Measurements from ENCODE around the gene DPF1.

Gene DPF1

GRCh38 chr19:38197937-38198704, 25.9 kb downstream of the DPF1 start:
- TF ChIP-seq TARDBP (IDR thresholded peaks at IDR 0.05) (no peak), FOXM1 (IDR thresholded peaks at IDR 0.05; ENCODE audit: borderline replicate concordance) (no peak), PKNOX1 (IDR thresholded peaks at IDR 0.05) (no peak), SUZ12 (IDR thresholded peaks at IDR 0.05) (no peak)
- POLR2A ChIA-PET = no interaction called here
- CTCF ChIA-PET = no interaction called here
- DNase-seq (ENCODE audit: extremely low spot score) = no peak

- TF ChIP-seq SUZ12 (IDR thresholded peaks at IDR 0.05) (no peak), HDGF (IDR thresholded peaks at IDR 0.05; ENCODE audit: borderline replicate concordance) (no peak), BHLHE40 (IDR thresholded peaks at IDR 0.05; ENCODE audit: borderline replicate concordance) (no peak), ELF4 (IDR thresholded peaks at IDR 0.05) (no peak), FOXA1 (IDR thresholded peaks at IDR 0.05) (no peak), FOXK2 (IDR thresholded peaks at IDR 0.05) (no peak), LEF1 (IDR thresholded peaks at IDR 0.05; ENCODE audit: borderline replicate concordance) (no peak), ZNF384 (IDR thresholded peaks at IDR 0.05) (no peak), L3MBTL2 (conservative IDR thresholded peaks at IDR 0.05) (no peak), SP1 (IDR thresholded peaks at IDR 0.05) (no peak), CTBP1 (IDR thresholded peaks at IDR 0.05; ENCODE audit: borderline replicate concordance) (no peak)
- CTCF ChIA-PET = no interaction called here
- DNase-seq (ENCODE audit: extremely low spot score) = no peak
- POLR2A ChIA-PET = no interaction called here
These were observed 26.9 kb downstream of the DPF1 start for GRCh38 chr19:38196948-38197656.

- CTCF ChIA-PET = no interaction called here
- no peak for DNase-seq (ENCODE audit: extremely low spot score)
- POLR2A ChIA-PET = no interaction called here
- TF ChIP-seq LEF1 (IDR thresholded peaks at IDR 0.05; ENCODE audit: borderline replicate concordance) (no peak), ZNF384 (IDR thresholded peaks at IDR 0.05) (no peak), NFRKB (IDR thresholded peaks at IDR 0.05) (no peak), SP1 (IDR thresholded peaks at IDR 0.05) (no peak), L3MBTL2 (conservative IDR thresholded peaks at IDR 0.05) (no peak), FOXA1 (IDR thresholded peaks at IDR 0.05) (no peak), FOXM1 (IDR thresholded peaks at IDR 0.05; ENCODE audit: borderline replicate concordance) (no peak), SUZ12 (IDR thresholded peaks at IDR 0.05) (no peak), TARDBP (IDR thresholded peaks at IDR 0.05) (no peak), FOXK2 (IDR thresholded peaks at IDR 0.05) (no peak), BHLHE40 (IDR thresholded peaks at IDR 0.05; ENCODE audit: borderline replicate concordance) (no peak), ARNT (IDR thresholded peaks at IDR 0.05) (no peak), ELF4 (IDR thresholded peaks at IDR 0.05) (no peak), HDGF (IDR thresholded peaks at IDR 0.05; ENCODE audit: borderline replicate concordance) (no peak), PKNOX1 (IDR thresholded peaks at IDR 0.05) (no peak)
These were observed 27.7 kb downstream of the DPF1 start for GRCh38 chr19:38196245-38196837.

- TF ChIP-seq BHLHE40 (IDR thresholded peaks at IDR 0.05; ENCODE audit: borderline replicate concordance) (no peak), SP1 (IDR thresholded peaks at IDR 0.05) (no peak), FOXM1 (IDR thresholded peaks at IDR 0.05; ENCODE audit: borderline replicate concordance) (no peak), FOXK2 (IDR thresholded peaks at IDR 0.05) (no peak), PKNOX1 (IDR thresholded peaks at IDR 0.05) (no peak), TARDBP (IDR thresholded peaks at IDR 0.05) (no peak), CTBP1 (IDR thresholded peaks at IDR 0.05; ENCODE audit: borderline replicate concordance) (no peak)
- DNase-seq (ENCODE audit: extremely low spot score) = no peak
- ChIA-PET CTCF (no interaction called here), POLR2A (no interaction called here)
These were observed 28.8 kb downstream of the DPF1 start for GRCh38 chr19:38195237-38195636.

- DNase-seq (ENCODE audit: extremely low spot score) = no peak
- TF ChIP-seq FOXA1 (IDR thresholded peaks at IDR 0.05) (no peak), L3MBTL2 (conservative IDR thresholded peaks at IDR 0.05) (no peak), ELF4 (IDR thresholded peaks at IDR 0.05) (no peak), CTBP1 (IDR thresholded peaks at IDR 0.05; ENCODE audit: borderline replicate concordance) (no peak), FOXK2 (IDR thresholded peaks at IDR 0.05) (no peak), HDGF (IDR thresholded peaks at IDR 0.05; ENCODE audit: borderline replicate concordance) (no peak), PKNOX1 (IDR thresholded peaks at IDR 0.05) (no peak), NFRKB (IDR thresholded peaks at IDR 0.05) (no peak), LEF1 (IDR thresholded peaks at IDR 0.05; ENCODE audit: borderline replicate concordance) (no peak), ARNT (IDR thresholded peaks at IDR 0.05) (no peak), BHLHE40 (IDR thresholded peaks at IDR 0.05; ENCODE audit: borderline replicate concordance) (no peak), TARDBP (IDR thresholded peaks at IDR 0.05) (no peak), SP1 (IDR thresholded peaks at IDR 0.05) (no peak), ZNF384 (IDR thresholded peaks at IDR 0.05) (no peak), SUZ12 (IDR thresholded peaks at IDR 0.05) (no peak), FOXM1 (IDR thresholded peaks at IDR 0.05; ENCODE audit: borderline replicate concordance) (no peak)
- ChIA-PET CTCF (no interaction called here), POLR2A (no interaction called here)
These were observed 29.8 kb downstream of the DPF1 start for GRCh38 chr19:38194061-38194701.

Measured in HEK293T (cell line).